Measurements from ENCODE around the gene GPATCH8. TPM values are rescaled to one million over a fixed set of nuclear protein-coding genes. Genes with fewer than 3 reads are reported as not detected.
"Not testable (repeated sequence)": the region's sequence is repeated elsewhere in the genome, so short reads cannot be mapped to it uniquely, and the experiment has no call there.

The GPATCH8 gene
- total and polyA plus RNA-seq, 7 experiments from 2014 or later, result 40.2 to 88.5 (median 67.6) TPM

DNA sequence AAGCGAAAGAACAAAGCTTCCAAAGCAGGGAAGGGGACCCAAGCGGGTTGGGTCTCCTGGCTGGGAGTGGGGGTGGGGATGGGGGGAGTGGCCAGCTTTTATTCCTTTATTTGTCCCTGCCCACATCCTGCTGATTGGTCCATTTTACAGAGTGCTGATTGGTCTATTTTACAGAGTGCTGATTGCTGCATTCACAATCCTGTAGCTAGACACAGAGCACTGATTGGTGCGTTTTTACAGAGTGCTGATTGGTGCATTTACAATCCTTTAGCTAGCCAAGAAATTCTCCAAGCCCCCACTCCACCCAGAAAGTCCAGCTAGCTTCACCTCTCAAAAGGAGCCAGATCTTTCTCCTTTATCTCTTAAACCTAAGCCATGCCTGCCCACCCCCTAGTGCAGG is 34.7 kb upstream of the GPATCH8 start:
- CTCF ChIA-PET; H3K27ac Mint-ChIP-seq; intact Hi-C loops (cut with micrococcal nuclease); H3K27ac ChIP-seq (ENCODE audit: low read depth, low read length); H3K27me3 ChIP-seq (ENCODE audit: control insufficient read depth in 2 of 2, insufficient read depth in 2 of 2, low read length in 2 of 2); H3K36me3 ChIP-seq (ENCODE audit: control insufficient read depth in 2 of 3, insufficient read depth in 3 of 3, low read length in 3 of 3); H3K4me3 Mint-ChIP-seq; H3K9me3 ChIP-seq (ENCODE audit: control insufficient read depth in 2 of 3, low read length in 3 of 3); POLR2A ChIA-PET; H3K36me3 Mint-ChIP-seq; H3K4me3 ChIP-seq (ENCODE audit: low read length); ATAC-seq; H3K9me3 Mint-ChIP-seq; H3K4me1 ChIP-seq (ENCODE audit: control insufficient read depth in 2 of 2, insufficient read depth in 2 of 2, low read length in 2 of 2); DNase-seq: not testable (repeated sequence)
- H3K27me3 Mint-ChIP-seq, result peaks cover 3 to 13% (median 7%) of the 10 kb centered on the region in 5 donors
- peaks cover 0 to 13% (median 7%) of the 10 kb centered on the region in 7 donors for H3K4me1 Mint-ChIP-seq

DNA sequence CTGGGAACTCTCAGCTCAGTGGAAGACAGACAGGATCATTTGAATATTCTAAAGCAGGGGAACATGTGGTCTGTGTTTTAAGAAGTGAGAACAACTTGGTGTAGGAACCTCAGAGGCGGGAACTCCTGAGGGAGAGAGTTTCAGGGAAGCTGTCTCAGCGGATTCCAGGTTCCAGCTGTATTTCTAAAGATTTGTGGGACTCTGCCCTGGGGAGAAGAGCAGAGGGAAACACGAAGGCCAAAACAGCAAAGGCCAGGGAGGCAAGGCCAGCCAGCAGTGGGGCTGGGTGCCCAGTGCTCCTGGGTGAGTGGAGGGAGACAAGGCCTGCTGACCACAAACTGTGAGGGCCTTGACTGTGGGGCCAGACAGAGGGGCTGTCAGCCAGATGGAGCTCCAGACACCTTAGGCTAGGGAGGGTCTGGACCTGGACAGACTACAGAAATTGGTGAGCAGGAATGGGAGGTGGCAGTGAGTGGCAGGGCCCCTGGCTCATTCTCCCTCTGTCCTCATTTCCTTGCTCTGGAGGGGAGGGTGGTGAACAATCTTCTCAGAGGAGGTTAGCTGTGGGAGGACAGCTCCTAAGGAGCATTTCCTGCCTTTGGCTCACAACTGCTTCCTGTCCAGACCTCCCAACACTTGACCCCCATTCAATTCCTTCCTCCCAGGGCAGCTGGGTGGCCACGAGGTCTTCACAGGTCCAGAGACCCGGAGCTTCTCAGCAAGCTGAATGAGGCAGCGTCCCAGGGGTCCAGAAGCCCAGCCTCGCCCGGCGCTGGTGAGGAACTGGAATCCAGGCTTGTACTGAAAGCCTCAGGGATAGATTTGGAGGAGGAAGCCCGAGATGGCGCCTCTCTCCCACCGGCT is 33.1 kb upstream of the GPATCH8 start:
- no peak overlapping the region for H3K4me3 Mint-ChIP-seq
- DNase-seq, result no peak
- Histone ChIP-seq H3K4me1 (ENCODE audit: control insufficient read depth in 2 of 2, insufficient read depth in 2 of 2, low read length in 2 of 2) (no peaks in the 10 kb centered on the region), H3K27me3 (ENCODE audit: control insufficient read depth in 2 of 2, insufficient read depth in 2 of 2, low read length in 2 of 2) (no peaks in the 10 kb centered on the region), H3K36me3 (ENCODE audit: control insufficient read depth in 2 of 3, insufficient read depth in 3 of 3, low read length in 3 of 3) (no peaks in the 10 kb centered on the region), H3K4me3 (ENCODE audit: low read length) (no peak overlapping the region), H3K27ac (ENCODE audit: low read depth, low read length) (no peak overlapping the region), H3K9me3 (ENCODE audit: control insufficient read depth in 2 of 3, low read length in 3 of 3) (no peaks in the 10 kb centered on the region)
- ChIA-PET POLR2A (no interaction called here), CTCF (interaction anchor here (0.8 to 1.0 kb wide), 2 partner anchors 14 to 135 kb away, joined by 3 to 4 read pairs; no protein-coding TSS in a partner anchor)
- H3K36me3 Mint-ChIP-seq, result no peaks in the 10 kb centered on the region
- no peak overlapping the region for H3K27ac Mint-ChIP-seq
- no peak for ATAC-seq
- peaks cover 0 to 10% (median 7%) of the 10 kb centered on the region in 7 donors for H3K4me1 Mint-ChIP-seq
- peaks cover 3 to 13% (median 10%) of the 10 kb centered on the region in 5 donors for H3K27me3 Mint-ChIP-seq
- no peaks in the 10 kb centered on the region for H3K9me3 Mint-ChIP-seq
- intact Hi-C loops (cut with micrococcal nuclease), result no loop called here

DNA sequence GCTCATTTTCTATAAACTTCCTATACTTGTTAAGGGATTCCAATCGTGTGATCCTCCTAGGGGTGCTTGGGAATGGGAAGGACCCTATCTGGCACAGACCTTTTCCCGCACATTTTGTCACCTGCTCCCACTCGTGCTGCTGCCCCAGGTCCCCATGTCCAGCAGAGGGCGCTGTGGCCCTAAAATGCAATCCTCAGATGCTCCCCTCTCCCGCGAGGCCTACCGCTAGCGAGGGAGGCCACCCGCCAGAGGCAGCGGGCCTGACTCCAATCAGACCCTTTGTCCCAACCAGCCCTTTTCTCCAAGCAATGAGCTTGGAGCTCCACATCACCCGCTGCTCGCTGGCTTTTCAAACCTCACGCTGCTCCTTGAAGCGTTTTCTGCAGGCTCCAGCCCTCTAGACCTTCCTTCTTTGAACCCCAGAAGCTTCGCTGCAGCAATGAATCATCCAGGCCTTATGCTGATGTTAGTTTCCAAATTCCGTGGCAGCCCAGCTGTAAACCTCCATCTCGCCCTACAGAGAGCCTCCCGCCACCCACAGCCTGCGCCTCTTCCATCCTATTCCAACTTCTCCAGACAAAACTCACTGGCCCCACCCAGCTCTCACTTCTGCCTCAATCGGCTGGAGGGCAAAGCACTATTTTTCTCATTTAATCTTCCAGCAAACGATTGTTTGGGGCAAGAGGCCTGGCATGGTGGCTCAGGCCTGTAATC is 30.5 kb upstream of the GPATCH8 start:
- Mint-ChIP-seq H3K9me3 (no peaks in the 10 kb centered on the region), H3K27me3 (peaks cover 0 to 14% (median 6%) of the 10 kb centered on the region in 5 donors), H3K27ac (peak overlapping the region in 4 of 9 donors; percentile 2 to 84 (median 6)), H3K4me1 (peaks cover 0 to 10% (median 7%) of the 10 kb centered on the region in 7 donors), H3K36me3 (no peaks in the 10 kb centered on the region), H3K4me3 (no peak overlapping the region)
- Histone ChIP-seq H3K27me3 (ENCODE audit: control insufficient read depth in 2 of 2, insufficient read depth in 2 of 2, low read length in 2 of 2) (no peaks in the 10 kb centered on the region), H3K4me1 (ENCODE audit: control insufficient read depth in 2 of 2, insufficient read depth in 2 of 2, low read length in 2 of 2) (no peaks in the 10 kb centered on the region), H3K4me3 (ENCODE audit: low read length) (no peak overlapping the region), H3K27ac (ENCODE audit: low read depth, low read length) (no peak overlapping the region), H3K9me3 (ENCODE audit: control insufficient read depth in 2 of 3, low read length in 3 of 3) (no peaks in the 10 kb centered on the region), H3K36me3 (ENCODE audit: control insufficient read depth in 2 of 3, insufficient read depth in 3 of 3, low read length in 3 of 3) (no peaks in the 10 kb centered on the region)
- ChIA-PET POLR2A (interaction anchor here (0.8 to 1.1 kb wide), 2 partner anchors 10 to 30 kb away, joined by 3 to 4 read pairs; no protein-coding TSS in a partner anchor), CTCF (interaction anchor here (0.8 to 1.7 kb wide), 3 partner anchors 11 to 104 kb away, joined by 3 to 5 read pairs (median 3); no protein-coding TSS in a partner anchor)
- DNase-seq (peak; percentile 55 to 86 (median 77)), ATAC-seq (peak; percentile 98)
- intact Hi-C loops (cut with micrococcal nuclease), result loop anchor here in 1 of 2 donors (1.0 to 5.0 kb wide), 2 partner anchors 104 to 332 kb away; no protein-coding TSS in a partner anchor

DNA sequence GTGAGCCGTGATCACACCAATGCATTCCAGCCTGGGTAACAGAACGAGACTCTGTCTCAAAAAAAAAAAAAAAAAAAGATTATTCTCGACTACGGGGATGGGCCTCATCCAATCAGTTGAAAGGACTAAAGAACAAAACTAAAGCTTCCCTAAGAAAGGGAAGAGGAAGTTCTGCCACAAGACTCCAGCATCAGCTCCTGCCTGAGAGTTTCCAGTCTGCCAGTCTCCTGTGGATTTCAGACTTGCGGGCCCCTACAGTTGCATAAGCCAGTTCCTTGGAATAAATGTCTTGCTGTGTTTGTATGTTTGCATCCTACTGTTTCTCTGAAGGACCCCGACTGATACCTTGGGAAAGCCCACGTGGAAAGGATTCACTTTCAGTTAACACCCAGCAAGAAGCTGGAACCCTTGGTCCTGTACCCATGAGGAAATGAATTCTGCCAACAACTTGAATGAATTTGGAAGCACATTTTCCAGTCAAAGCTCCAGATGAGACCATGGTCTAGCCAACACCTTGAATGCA is 27.8 kb upstream of the GPATCH8 start:
- Histone ChIP-seq H3K9me3 (ENCODE audit: control insufficient read depth in 2 of 3, low read length in 3 of 3) (no peaks in the 10 kb centered on the region), H3K27me3 (ENCODE audit: control insufficient read depth in 2 of 2, insufficient read depth in 2 of 2, low read length in 2 of 2) (no peaks in the 10 kb centered on the region), H3K36me3 (ENCODE audit: control insufficient read depth in 2 of 3, insufficient read depth in 3 of 3, low read length in 3 of 3) (no peaks in the 10 kb centered on the region), H3K4me1 (ENCODE audit: control insufficient read depth in 2 of 2, insufficient read depth in 2 of 2, low read length in 2 of 2) (no peaks in the 10 kb centered on the region), H3K4me3 (ENCODE audit: low read length) (no peak overlapping the region), H3K27ac (ENCODE audit: low read depth, low read length) (no peak overlapping the region)
- no peaks in the 10 kb centered on the region for H3K36me3 Mint-ChIP-seq
- no peak for ATAC-seq
- peaks cover 0 to 14% (median 10%) of the 10 kb centered on the region in 5 donors for H3K27me3 Mint-ChIP-seq
- H3K4me3 Mint-ChIP-seq, result no peak overlapping the region
- intact Hi-C loops (cut with micrococcal nuclease), result loop anchor here in 1 of 2 donors (5.0 kb wide), 1 partner anchor 106 kb away; no protein-coding TSS in a partner anchor
- ChIA-PET CTCF (no interaction called here), POLR2A (no interaction called here)
- H3K9me3 Mint-ChIP-seq, result peaks cover 0 to 6% (median 0%) of the 10 kb centered on the region in 11 donors
- H3K27ac Mint-ChIP-seq, result no peak overlapping the region
- DNase-seq, result no peak
- H3K4me1 Mint-ChIP-seq, result peaks cover 0 to 9% (median 7%) of the 10 kb centered on the region in 7 donors

DNA sequence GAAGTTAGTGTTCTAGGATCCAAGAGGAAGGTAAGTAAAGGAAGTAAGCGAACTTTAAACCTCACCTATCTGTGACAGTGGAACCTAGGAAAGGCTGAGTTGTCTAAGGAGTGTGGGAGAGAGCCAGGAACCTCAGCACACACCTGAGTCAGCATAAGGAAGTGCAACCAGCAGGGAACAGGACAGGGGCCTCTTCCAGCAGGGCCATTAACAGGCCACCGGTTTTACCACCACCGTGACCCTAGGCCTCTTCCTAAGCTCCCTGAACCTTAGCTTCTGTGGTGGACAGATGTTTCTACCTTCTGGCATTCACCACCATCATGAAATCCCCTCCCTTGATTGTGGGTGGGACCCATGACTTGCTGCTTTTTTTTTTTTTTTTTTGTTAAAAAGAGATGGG is 26.7 kb upstream of the GPATCH8 start:
- ChIA-PET CTCF (no interaction called here), POLR2A (no interaction called here)
- Histone ChIP-seq H3K4me1 (ENCODE audit: control insufficient read depth in 2 of 2, insufficient read depth in 2 of 2, low read length in 2 of 2) (no peaks in the 10 kb centered on the region), H3K9me3 (ENCODE audit: control insufficient read depth in 2 of 3, low read length in 3 of 3) (no peaks in the 10 kb centered on the region), H3K27ac (ENCODE audit: low read depth, low read length) (no peak overlapping the region), H3K27me3 (ENCODE audit: control insufficient read depth in 2 of 2, insufficient read depth in 2 of 2, low read length in 2 of 2) (no peaks in the 10 kb centered on the region), H3K4me3 (ENCODE audit: low read length) (no peak overlapping the region), H3K36me3 (ENCODE audit: control insufficient read depth in 2 of 3, insufficient read depth in 3 of 3, low read length in 3 of 3) (no peaks in the 10 kb centered on the region)
- ATAC-seq (no peak), DNase-seq (no peak)
- Mint-ChIP-seq H3K4me1 (peaks cover 0 to 8% (median 7%) of the 10 kb centered on the region in 7 donors), H3K27ac (no peak overlapping the region), H3K9me3 (peaks cover 0 to 6% (median 0%) of the 10 kb centered on the region in 11 donors), H3K27me3 (peaks cover 0 to 16% (median 14%) of the 10 kb centered on the region in 5 donors), H3K36me3 (peaks cover 0 to 3% (median 0%) of the 10 kb centered on the region in 5 donors), H3K4me3 (no peak overlapping the region)
- intact Hi-C loops (cut with micrococcal nuclease), result loop anchor here in 1 of 2 donors (5.0 kb wide), 1 partner anchor 107 kb away; no protein-coding TSS in a partner anchor

DNA sequence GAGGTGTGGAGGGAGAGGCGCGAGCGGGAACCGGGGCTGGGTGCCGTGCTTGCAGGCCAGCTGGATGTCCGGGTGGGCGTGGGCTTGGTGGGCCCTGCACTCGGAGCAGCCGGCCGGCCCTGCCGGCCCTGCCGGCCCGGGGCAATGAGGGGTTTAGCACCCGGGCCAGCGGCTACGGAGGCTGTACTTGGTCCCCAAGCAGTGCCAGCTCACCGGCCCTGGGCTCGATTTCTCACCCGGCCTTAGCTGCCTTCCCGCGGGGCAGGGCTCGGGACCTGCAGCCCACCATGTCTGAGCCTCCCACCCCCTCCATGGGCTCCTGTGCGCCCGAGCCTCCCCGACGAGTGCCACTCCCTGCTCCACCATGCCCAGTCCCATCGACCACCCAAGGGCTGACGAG is 24.7 kb upstream of the GPATCH8 start:
- Histone ChIP-seq H3K27me3 (ENCODE audit: control insufficient read depth in 2 of 2, insufficient read depth in 2 of 2, low read length in 2 of 2) (no peaks in the 10 kb centered on the region), H3K36me3 (ENCODE audit: control insufficient read depth in 2 of 3, insufficient read depth in 3 of 3, low read length in 3 of 3) (no peaks in the 10 kb centered on the region), H3K27ac (ENCODE audit: low read depth, low read length) (no peak overlapping the region), H3K9me3 (ENCODE audit: control insufficient read depth in 2 of 3, low read length in 3 of 3) (no peaks in the 10 kb centered on the region), H3K4me1 (ENCODE audit: control insufficient read depth in 2 of 2, insufficient read depth in 2 of 2, low read length in 2 of 2) (no peaks in the 10 kb centered on the region), H3K4me3 (ENCODE audit: low read length) (no peak overlapping the region)
- ATAC-seq, result no peak
- Mint-ChIP-seq H3K9me3 (peaks cover 0 to 6% (median 0%) of the 10 kb centered on the region in 11 donors), H3K36me3 (peaks cover 0 to 3% (median 0%) of the 10 kb centered on the region in 5 donors), H3K4me3 (no peak overlapping the region), H3K27me3 (peaks cover 0 to 24% (median 11%) of the 10 kb centered on the region in 5 donors), H3K4me1 (no peaks in the 10 kb centered on the region), H3K27ac (no peak overlapping the region)
- CTCF ChIA-PET, result no interaction called here
- no peak for DNase-seq
- POLR2A ChIA-PET, result no interaction called here
- intact Hi-C loops (cut with micrococcal nuclease), result no loop called here
